Measurements from ENCODE around the gene CEP72. TPM values are rescaled to one million over a fixed set of nuclear protein-coding genes. Genes with fewer than 3 reads are reported as not detected.

Gene CEP72
- total and polyA plus RNA-seq, 2 donors (not counting 1 experiment from before 2014, with no cell fraction given), result 7.7 to 32.9 TPM

GRCh38 chr5:577800-578199 lies 34.3 kb upstream of the CEP72 start:
- no peak overlapping the region for H3K9ac ChIP-seq (ENCODE audit: low read length)
- H3K4me2 ChIP-seq (replicated peaks; ENCODE audit: low read depth, low read length, poor library complexity, severe bottlenecking), result no peak overlapping the region
- H3K4me3 Mint-ChIP-seq, result no peak overlapping the region
- H3K9me3 Mint-ChIP-seq (ENCODE audit: insufficient read depth), result peaks cover 13% of the 10 kb centered on the region
- H3K27ac Mint-ChIP-seq, result no peak overlapping the region
- TF ChIP-seq, protein P1, sequence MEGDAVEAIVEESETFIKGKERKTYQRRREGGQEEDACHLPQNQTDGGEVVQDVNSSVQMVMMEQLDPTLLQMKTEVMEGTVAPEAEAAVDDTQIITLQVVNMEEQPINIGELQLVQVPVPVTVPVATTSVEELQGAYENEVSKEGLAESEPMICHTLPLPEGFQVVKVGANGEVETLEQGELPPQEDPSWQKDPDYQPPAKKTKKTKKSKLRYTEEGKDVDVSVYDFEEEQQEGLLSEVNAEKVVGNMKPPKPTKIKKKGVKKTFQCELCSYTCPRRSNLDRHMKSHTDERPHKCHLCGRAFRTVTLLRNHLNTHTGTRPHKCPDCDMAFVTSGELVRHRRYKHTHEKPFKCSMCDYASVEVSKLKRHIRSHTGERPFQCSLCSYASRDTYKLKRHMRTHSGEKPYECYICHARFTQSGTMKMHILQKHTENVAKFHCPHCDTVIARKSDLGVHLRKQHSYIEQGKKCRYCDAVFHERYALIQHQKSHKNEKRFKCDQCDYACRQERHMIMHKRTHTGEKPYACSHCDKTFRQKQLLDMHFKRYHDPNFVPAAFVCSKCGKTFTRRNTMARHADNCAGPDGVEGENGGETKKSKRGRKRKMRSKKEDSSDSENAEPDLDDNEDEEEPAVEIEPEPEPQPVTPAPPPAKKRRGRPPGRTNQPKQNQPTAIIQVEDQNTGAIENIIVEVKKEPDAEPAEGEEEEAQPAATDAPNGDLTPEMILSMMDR (IDR thresholded peaks at IDR 0.05), result no peak
- TF ChIP-seq EZH2 (IDR thresholded peaks at IDR 0.05; ENCODE audit: borderline replicate concordance, insufficient read depth, low read depth, low read length, poor library complexity, severe bottlenecking), result no peak
- peaks cover 0 to 35% (median 11%) of the 10 kb centered on the region in 4 experiments for H3K27me3 ChIP-seq (replicated peaks in 1 of 4; ENCODE audit: control extremely low read depth in 1 of 4, control insufficient read depth in 3 of 4, insufficient read depth in 4 of 4, low read length in 3 of 4)
- H3K79me2 ChIP-seq (ENCODE audit: control insufficient read depth, insufficient read depth, low read length), result no peaks in the 10 kb centered on the region
- ChIA-PET POLR2A (no interaction called here), CTCF (no interaction called here)
- intact Hi-C loops (cut with micrococcal nuclease), result no loop called here
- no peak overlapping the region for H3K27ac ChIP-seq (ENCODE audit: low read length in 2 of 2)
- H3K4me1 ChIP-seq (ENCODE audit: control insufficient read depth in 2 of 2, insufficient read depth in 2 of 2, low read length in 2 of 2), result no peaks in the 10 kb centered on the region
- H3K4me1 Mint-ChIP-seq, result no peaks in the 10 kb centered on the region
- H3K27me3 Mint-ChIP-seq, result peaks cover 56% of the 10 kb centered on the region
- ATAC-seq (ENCODE audit: low read depth) (no peak), DNase-seq (no peak)
- no peaks in the 10 kb centered on the region for H4K20me1 ChIP-seq (ENCODE audit: control insufficient read depth, insufficient read depth, low read length, poor library complexity, severe bottlenecking)
- H2AFZ ChIP-seq (ENCODE audit: insufficient read depth, low read depth, low read length, poor library complexity, severe bottlenecking), result no peak overlapping the region
- peaks cover 0 to 33% (median 24%) of the 10 kb centered on the region in 3 donors for H3K9me3 ChIP-seq (ENCODE audit: control extremely low read depth in 1 of 3, control insufficient read depth in 2 of 3, insufficient read depth in 1 of 3, low read length in 2 of 3)
- no peak overlapping the region for H3K4me3 ChIP-seq (ENCODE audit: control extremely low read depth in 1 of 5, extremely low read depth in 1 of 5, insufficient read depth in 1 of 5, low read depth in 2 of 5, low read length in 4 of 5)
- no peaks in the 10 kb centered on the region for H3K36me3 ChIP-seq (replicated peaks in 1 of 2; ENCODE audit: control extremely low read depth in 1 of 2, control insufficient read depth in 1 of 2, extremely low read depth in 1 of 2, insufficient read depth in 2 of 2, low read length in 1 of 2)

- Mint-ChIP-seq H3K9me3 (ENCODE audit: insufficient read depth) (peaks cover 13% of the 10 kb centered on the region), H3K4me1 (no peaks in the 10 kb centered on the region), H3K27me3 (peaks cover 55% of the 10 kb centered on the region), H3K27ac (no peak overlapping the region), H3K4me3 (no peak overlapping the region)
- no peak for TF ChIP-seq EZH2 (IDR thresholded peaks at IDR 0.05; ENCODE audit: borderline replicate concordance, insufficient read depth, low read depth, low read length, poor library complexity, severe bottlenecking)
- TF ChIP-seq, protein P1 (IDR thresholded peaks at IDR 0.05), result no peak
- ATAC-seq (ENCODE audit: low read depth) (no peak), DNase-seq (no peak)
- Histone ChIP-seq H3K4me1 (ENCODE audit: control insufficient read depth in 2 of 2, insufficient read depth in 2 of 2, low read length in 2 of 2) (no peaks in the 10 kb centered on the region), H3K27ac (ENCODE audit: low read length in 2 of 2) (no peak overlapping the region), H4K20me1 (ENCODE audit: control insufficient read depth, insufficient read depth, low read length, poor library complexity, severe bottlenecking) (no peaks in the 10 kb centered on the region), H3K9ac (ENCODE audit: low read length) (no peak overlapping the region), H3K36me3 (replicated peaks in 1 of 2; ENCODE audit: control extremely low read depth in 1 of 2, control insufficient read depth in 1 of 2, extremely low read depth in 1 of 2, insufficient read depth in 2 of 2, low read length in 1 of 2) (no peaks in the 10 kb centered on the region), H3K27me3 (replicated peaks in 1 of 4; ENCODE audit: control extremely low read depth in 1 of 4, control insufficient read depth in 3 of 4, insufficient read depth in 4 of 4, low read length in 3 of 4) (peaks cover 0 to 42% (median 11%) of the 10 kb centered on the region in 4 experiments), H2AFZ (ENCODE audit: insufficient read depth, low read depth, low read length, poor library complexity, severe bottlenecking) (no peak overlapping the region), H3K79me2 (ENCODE audit: control insufficient read depth, insufficient read depth, low read length) (no peaks in the 10 kb centered on the region), H3K9me3 (ENCODE audit: control extremely low read depth in 1 of 3, control insufficient read depth in 2 of 3, insufficient read depth in 1 of 3, low read length in 2 of 3) (peaks cover 0 to 32% (median 24%) of the 10 kb centered on the region in 3 donors), H3K4me2 (replicated peaks; ENCODE audit: low read depth, low read length, poor library complexity, severe bottlenecking) (no peak overlapping the region), H3K4me3 (ENCODE audit: control extremely low read depth in 1 of 5, extremely low read depth in 1 of 5, insufficient read depth in 1 of 5, low read depth in 2 of 5, low read length in 4 of 5) (no peak overlapping the region)
- ChIA-PET POLR2A (no interaction called here), CTCF (no interaction called here)
- WGBS (ENCODE audit: insufficient coverage), result 87% methylated on average over 8 of the region's 10 CpGs
- intact Hi-C loops (cut with micrococcal nuclease), result no loop called here
Observed at GRCh38 chr5:579211-579610, 32.9 kb upstream of the CEP72 start.

Data from B cell (primary cell).